KMS-11 (cell line): ENCODE data around the gene NEURL2.

ENCODE experiments used
- H2AFZ ChIP-seq: fragments of 200-600 bp; sonication (generic); 2 replicates; pipeline ENCODE4 v1.6.1; 2016; ENCODE audit warnings: antibody characterized with exemption, mixed run types, low read depth
- H3K27ac ChIP-seq: fragments of 200-600 bp; sonication (generic); 2 replicates; pipeline ENCODE4 v1.6.1; 2016; ENCODE audit warnings: mild to moderate bottlenecking, mixed run types
- H3K27me3 ChIP-seq: fragments of 200-600 bp; sonication (generic); 2 replicates; pipeline ENCODE4 v1.6.1; 2017; ENCODE audit warnings: mild to moderate bottlenecking, low read depth, mixed run types, moderate library complexity; ENCODE audit not compliant: insufficient read depth
- H3K36me3 ChIP-seq: fragments of 200-600 bp; sonication (generic); 2 replicates; pipeline ENCODE4 v1.6.1; 2017; ENCODE audit warnings: mild to moderate bottlenecking, mixed run types; ENCODE audit not compliant: insufficient read depth
- H3K4me1 ChIP-seq: fragments of 200-600 bp; sonication (generic); 2 replicates; pipeline ENCODE4 v1.6.1; 2016; ENCODE audit warnings: mild to moderate bottlenecking, low read depth, mixed run types; ENCODE audit not compliant: poor library complexity, severe bottlenecking
- H3K4me2 ChIP-seq: fragments of 200-600 bp; sonication (generic); 2 replicates; pipeline ENCODE4 v1.7.0; 2016; ENCODE audit warnings: mild to moderate bottlenecking, mixed run types
- H3K4me3 ChIP-seq: fragments of 200-600 bp; sonication (generic); IDR thresholded peaks from 2 replicates; pipeline ENCODE4 v1.6.1; 2017; ENCODE audit warnings: low read depth, low read length, mixed read lengths; ENCODE audit not compliant: insufficient read depth
- H3K79me2 ChIP-seq: fragments of 200-600 bp; sonication (generic); 2 replicates; pipeline ENCODE4 v1.6.1; 2016; ENCODE audit warnings: low read depth, mixed run types; ENCODE audit not compliant: insufficient read depth
- H3K9ac ChIP-seq: fragments of 200-600 bp; sonication (generic); 2 replicates; pipeline ENCODE4 v1.6.1; 2016; ENCODE audit warnings: mild to moderate bottlenecking, mixed run types
- H4K20me1 ChIP-seq: fragments of 200-600 bp; sonication (generic); 2 replicates; pipeline ENCODE4 v1.6.1; 2016; ENCODE audit warnings: mild to moderate bottlenecking, mixed run types; ENCODE audit not compliant: insufficient read depth
- CTCF ChIP-seq: fragments of 200-600 bp; sonication (generic); conservative IDR thresholded peaks from 2 replicates; pipeline ENCODE4 v1.6.1; 2017; ENCODE audit warnings: low read depth, mild to moderate bottlenecking, antibody characterized with exemption, low read length, moderate library complexity, mixed read lengths

Gene NEURL2

GRCh38 chr20:45845452-45845851 lies 45.6 kb downstream of the NEURL2 start:
- Histone ChIP-seq H4K20me1 (no peaks in the 10 kb centered on the region), H3K36me3 (no peaks in the 10 kb centered on the region), H3K4me2 (no peak overlapping the region), H2AFZ (no peak overlapping the region), H3K9ac (no peak overlapping the region), H3K79me2 (no peaks in the 10 kb centered on the region), H3K4me1 (no peaks in the 10 kb centered on the region), H3K4me3 (no peak overlapping the region), H3K27ac (no peak overlapping the region), H3K27me3 (no peaks in the 10 kb centered on the region)
- no peak for TF ChIP-seq CTCF

- Histone ChIP-seq H3K9ac (no peak overlapping the region), H3K27ac (no peak overlapping the region), H3K27me3 (no peaks in the 10 kb centered on the region), H3K4me1 (no peaks in the 10 kb centered on the region), H2AFZ (no peak overlapping the region), H3K4me3 (no peak overlapping the region), H3K36me3 (no peaks in the 10 kb centered on the region), H3K4me2 (no peak overlapping the region), H4K20me1 (no peaks in the 10 kb centered on the region), H3K79me2 (no peaks in the 10 kb centered on the region)
- no peak for TF ChIP-seq CTCF
These were observed 47.5 kb downstream of the NEURL2 start for GRCh38 chr20:45843506-45843905.

GRCh38 chr20:45842169-45842812 lies 48.7 kb downstream of the NEURL2 start:
- no peak for TF ChIP-seq CTCF
- Histone ChIP-seq H3K4me3 (no peak overlapping the region), H3K27me3 (no peaks in the 10 kb centered on the region), H3K4me2 (no peak overlapping the region), H3K4me1 (no peaks in the 10 kb centered on the region), H3K27ac (no peak overlapping the region), H2AFZ (no peak overlapping the region), H3K9ac (no peak overlapping the region), H3K79me2 (no peaks in the 10 kb centered on the region), H4K20me1 (no peaks in the 10 kb centered on the region), H3K36me3 (no peaks in the 10 kb centered on the region)

GRCh38 chr20:45841407-45842129 lies 49.4 kb downstream of the NEURL2 start:
- Histone ChIP-seq H3K4me1 (no peaks in the 10 kb centered on the region), H2AFZ (no peak overlapping the region), H3K9ac (no peak overlapping the region), H3K79me2 (no peaks in the 10 kb centered on the region), H3K4me2 (no peak overlapping the region), H3K36me3 (no peaks in the 10 kb centered on the region), H4K20me1 (no peaks in the 10 kb centered on the region), H3K4me3 (no peak overlapping the region), H3K27me3 (no peaks in the 10 kb centered on the region), H3K27ac (no peak overlapping the region)
- no peak for TF ChIP-seq CTCF
